Smooth muscle cell (in vitro differentiated cells): ENCODE data around the gene ANO6. TPM values are rescaled to one million over a fixed set of nuclear protein-coding genes. Genes with fewer than 3 reads are reported as not detected.

Experiments
- DNase-seq: peaks from one replicate; lab custom pipeline; 2025; ENCODE audit not compliant: unreplicated experiment; lab: John Stamatoyannopoulos, UW
- H2AFZ ChIP-seq: fragments of 200-600 bp; sonication (generic); 2 replicates; pipeline ENCODE4 v1.6.0; 2016; ENCODE audit warnings: antibody characterized with exemption, low read depth, mild to moderate bottlenecking
- H3F3A ChIP-seq: fragments of 200-600 bp; sonication (generic); 2 replicates; pipeline ENCODE4 v1.6.0; 2017; ENCODE audit warnings: antibody characterized with exemption, low read depth
- H3K27ac ChIP-seq: fragments of 200-600 bp; sonication (generic); 2 replicates; pipeline ENCODE4 v1.5.1; 2016; ENCODE audit warnings: low read depth, mild to moderate bottlenecking
- H3K27me3 ChIP-seq: fragments of 200-600 bp; sonication (generic); 2 replicates; pipeline ENCODE4 v1.6.1; 2016; ENCODE audit warnings: low read depth, mild to moderate bottlenecking
- H3K36me3 ChIP-seq: fragments of 200-600 bp; sonication (generic); 2 replicates; pipeline ENCODE4 v1.5.1; 2016; ENCODE audit warnings: low read depth
- H3K4me1 ChIP-seq: fragments of 200-600 bp; sonication (generic); 2 replicates; pipeline ENCODE4 v1.5.1; 2016; ENCODE audit warnings: low read depth
- H3K4me2 ChIP-seq: fragments of 200-600 bp; sonication (generic); 2 replicates; pipeline ENCODE4 v1.6.0; 2016; ENCODE audit warnings: mild to moderate bottlenecking
- H3K4me3 ChIP-seq: fragments of 200-600 bp; sonication (generic); 2 replicates; pipeline ENCODE4 v1.5.1; 2016; ENCODE audit warnings: mild to moderate bottlenecking
- H3K79me2 ChIP-seq: fragments of 200-600 bp; sonication (generic); 2 replicates; pipeline ENCODE4 v1.6.0; 2016; ENCODE audit warnings: low read depth, mild to moderate bottlenecking
- H3K9ac ChIP-seq: fragments of 200-600 bp; sonication (generic); 2 replicates; pipeline ENCODE4 v1.6.0; 2016; ENCODE audit warnings: low read depth
- H3K9me3 ChIP-seq: fragments of 200-600 bp; sonication (generic); replicated peaks from 2 replicates; pipeline ENCODE4 v1.5.1; 2016; ENCODE audit warnings: low read depth
- H4K20me1 ChIP-seq: fragments of 200-600 bp; sonication (generic); 2 replicates; pipeline ENCODE4 v1.6.0; 2016; ENCODE audit warnings: low read depth
- whole genome bisulfite sequencing: methylation state at CpG from one replicate; pipeline ENCODE4 v1.1.7; 2016; ENCODE audit warnings: low lambda C conversion rate; 5-methylcytosine and 5-hydroxymethylcytosine counted together
- polyA plus RNA-seq: library from polyadenylated mRNA; unstranded; fragments of >200 nt; fragmentation: Nextera tagmentation; extraction: Ambion mirVana; gene quantifications from 2 replicates; pipeline ENCODE4 v1.2.1, GENCODE V29; 2016
- total RNA-seq: library from RNA; depleted of rRNA; stranded (reverse); fragments of >200 nt; gene quantifications from 2 replicates; pipeline ENCODE4 v1.2.3, GENCODE V29; 2014
- TF ChIP-seq, protein P1 (sequence below): fragments of 200-600 bp; sonication (generic); IDR thresholded peaks from 2 replicates; pipeline ENCODE4 v1.5.1; 2017; ENCODE audit warnings: borderline replicate concordance, mild to moderate bottlenecking, antibody characterized with exemption; ENCODE audit not compliant: insufficient read depth, poor library complexity, severe bottlenecking

ANO6 gene
- total and polyA plus RNA-seq, 2 experiments from 2014 or later: 44.8 to 106 TPM

DNA sequence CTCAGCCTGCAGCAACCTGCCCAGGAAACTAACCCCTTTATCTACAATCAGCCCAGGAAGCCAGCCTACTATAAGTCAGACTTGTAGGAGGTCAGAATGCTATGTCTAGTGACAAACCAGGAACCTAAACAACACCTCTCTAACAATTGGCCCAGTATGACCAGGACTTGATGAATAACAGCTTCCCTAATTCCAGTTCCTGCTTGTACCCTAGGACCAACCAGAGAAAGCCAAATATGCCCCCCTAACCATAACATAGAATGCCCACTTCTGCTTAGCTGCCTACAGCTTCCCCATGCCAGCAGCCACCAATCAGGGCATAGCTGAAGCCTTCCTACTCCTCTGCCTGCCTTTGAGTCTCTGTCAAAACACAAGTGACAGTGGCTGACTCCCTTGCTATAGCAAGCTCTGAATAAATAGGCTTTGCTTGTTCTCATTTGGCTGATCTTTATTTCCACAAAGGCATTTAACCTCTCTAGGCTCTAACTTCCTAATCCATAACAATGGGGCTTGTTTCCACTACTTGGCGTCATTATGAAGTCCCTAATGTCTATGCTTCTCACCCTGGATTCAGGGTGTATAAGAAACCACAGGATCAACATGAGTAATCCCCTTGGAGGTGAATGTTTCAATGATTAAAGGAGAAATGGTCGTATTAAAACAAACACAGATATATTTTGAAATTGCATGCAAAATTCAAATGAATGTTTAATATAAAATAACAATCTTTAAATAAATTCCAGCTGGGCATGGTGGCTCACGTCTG lies 220.2 kb downstream of the ANO6 start:
- TF ChIP-seq, protein P1, sequence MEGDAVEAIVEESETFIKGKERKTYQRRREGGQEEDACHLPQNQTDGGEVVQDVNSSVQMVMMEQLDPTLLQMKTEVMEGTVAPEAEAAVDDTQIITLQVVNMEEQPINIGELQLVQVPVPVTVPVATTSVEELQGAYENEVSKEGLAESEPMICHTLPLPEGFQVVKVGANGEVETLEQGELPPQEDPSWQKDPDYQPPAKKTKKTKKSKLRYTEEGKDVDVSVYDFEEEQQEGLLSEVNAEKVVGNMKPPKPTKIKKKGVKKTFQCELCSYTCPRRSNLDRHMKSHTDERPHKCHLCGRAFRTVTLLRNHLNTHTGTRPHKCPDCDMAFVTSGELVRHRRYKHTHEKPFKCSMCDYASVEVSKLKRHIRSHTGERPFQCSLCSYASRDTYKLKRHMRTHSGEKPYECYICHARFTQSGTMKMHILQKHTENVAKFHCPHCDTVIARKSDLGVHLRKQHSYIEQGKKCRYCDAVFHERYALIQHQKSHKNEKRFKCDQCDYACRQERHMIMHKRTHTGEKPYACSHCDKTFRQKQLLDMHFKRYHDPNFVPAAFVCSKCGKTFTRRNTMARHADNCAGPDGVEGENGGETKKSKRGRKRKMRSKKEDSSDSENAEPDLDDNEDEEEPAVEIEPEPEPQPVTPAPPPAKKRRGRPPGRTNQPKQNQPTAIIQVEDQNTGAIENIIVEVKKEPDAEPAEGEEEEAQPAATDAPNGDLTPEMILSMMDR: no peak
- no peaks in the 10 kb centered on the region for H3K27me3 ChIP-seq
- no peaks in the 10 kb centered on the region for H3K79me2 ChIP-seq
- H3K27ac ChIP-seq: no peak overlapping the region
- DNase-seq: no peak
- H3K9ac ChIP-seq: no peak overlapping the region
- H3K9me3 ChIP-seq: peaks cover 1% of the 10 kb centered on the region
- no peaks in the 10 kb centered on the region for H4K20me1 ChIP-seq
- no peaks in the 10 kb centered on the region for H3F3A ChIP-seq
- H3K4me3 ChIP-seq: no peak overlapping the region
- WGBS: 90% methylated on average over 3 of the region's 3 CpGs
- H3K4me2 ChIP-seq: no peak overlapping the region
- peaks cover 32% of the 10 kb centered on the region for H3K4me1 ChIP-seq
- H3K36me3 ChIP-seq: no peaks in the 10 kb centered on the region
- H2AFZ ChIP-seq: no peak overlapping the region

DNA sequence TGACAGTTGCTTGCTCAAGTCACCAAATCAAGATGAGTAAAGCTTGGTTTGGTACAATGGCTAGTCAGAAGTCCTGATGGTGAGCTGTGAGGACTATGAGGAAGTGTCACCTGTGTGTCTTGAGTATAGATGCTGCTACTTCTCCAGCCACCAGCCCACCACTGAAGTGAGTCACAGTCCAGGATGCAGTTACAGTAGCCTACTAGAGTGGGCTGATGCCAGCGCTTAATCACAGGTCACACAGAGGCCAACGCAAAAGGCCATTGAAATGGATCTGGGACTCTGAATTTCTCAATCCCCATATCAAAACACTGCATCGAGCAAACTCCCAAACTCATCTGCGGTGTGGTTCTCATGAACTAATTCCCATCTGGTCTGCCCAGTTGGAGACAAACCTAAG lies 223.1 kb downstream of the ANO6 start:
- H3K27me3 ChIP-seq: no peaks in the 10 kb centered on the region
- peaks cover 14% of the 10 kb centered on the region for H3K9me3 ChIP-seq
- no peak overlapping the region for H3K27ac ChIP-seq
- H3F3A ChIP-seq: no peaks in the 10 kb centered on the region
- H3K4me1 ChIP-seq: peaks cover 20% of the 10 kb centered on the region
- TF ChIP-seq, protein P1: no peak
- no peak overlapping the region for H3K4me3 ChIP-seq
- no peaks in the 10 kb centered on the region for H3K36me3 ChIP-seq
- no peak for DNase-seq
- no peak overlapping the region for H3K9ac ChIP-seq
- H3K79me2 ChIP-seq: no peaks in the 10 kb centered on the region
- H3K4me2 ChIP-seq: no peak overlapping the region
- 95% methylated on average over 4 of the region's 4 CpGs for WGBS
- H2AFZ ChIP-seq: no peak overlapping the region
- H4K20me1 ChIP-seq: no peaks in the 10 kb centered on the region

DNA sequence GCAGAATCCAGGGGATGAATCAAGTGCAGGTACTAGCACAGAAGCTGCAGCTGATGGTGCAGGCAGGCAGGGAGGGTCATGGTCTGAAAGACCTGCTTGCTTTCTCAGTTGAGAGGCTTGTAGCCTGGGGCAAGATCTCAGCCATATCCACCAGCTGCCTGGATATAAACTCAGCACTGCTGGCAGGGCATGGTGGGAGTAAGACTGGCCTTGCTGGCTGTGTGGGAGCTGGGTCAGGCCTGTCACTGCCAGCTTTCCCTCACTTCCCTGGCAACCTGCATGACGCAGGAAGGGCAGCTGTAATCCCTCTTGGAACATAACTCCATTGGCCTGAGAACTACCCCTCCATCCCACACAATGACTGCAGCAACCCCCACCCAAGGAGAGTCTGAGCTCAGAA lies 230.1 kb downstream of the ANO6 start:
- no peak overlapping the region for H3K4me3 ChIP-seq
- no peaks in the 10 kb centered on the region for H3K36me3 ChIP-seq
- H3K9me3 ChIP-seq: peaks cover 18% of the 10 kb centered on the region
- no peaks in the 10 kb centered on the region for H3K79me2 ChIP-seq
- no peaks in the 10 kb centered on the region for H4K20me1 ChIP-seq
- no peak for DNase-seq
- H3F3A ChIP-seq: no peaks in the 10 kb centered on the region
- H3K4me2 ChIP-seq: no peak overlapping the region
- no peak overlapping the region for H3K27ac ChIP-seq
- no peak overlapping the region for H3K9ac ChIP-seq
- WGBS: 92% methylated on average over 1 of the region's 1 CpG
- no peaks in the 10 kb centered on the region for H3K4me1 ChIP-seq
- TF ChIP-seq, protein P1: no peak
- no peaks in the 10 kb centered on the region for H3K27me3 ChIP-seq
- H2AFZ ChIP-seq: no peak overlapping the region

DNA sequence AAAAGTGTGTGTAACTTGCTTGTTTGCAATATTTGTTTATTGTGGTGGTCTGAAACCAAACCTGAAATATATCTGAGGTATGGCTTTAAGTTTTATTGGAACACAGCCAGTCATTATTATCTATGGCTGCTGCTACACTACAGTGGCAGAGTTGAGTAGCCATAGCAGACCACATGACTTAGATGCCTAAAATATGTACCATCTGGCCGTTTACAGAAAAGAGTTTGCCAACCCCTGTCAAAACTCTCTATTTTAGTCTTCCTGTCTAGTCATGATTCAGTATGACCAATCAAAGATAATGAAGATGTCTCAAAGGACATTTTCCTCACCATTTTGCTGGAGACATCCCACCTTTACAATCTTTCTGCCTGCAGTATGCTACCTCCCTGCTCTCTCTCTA lies 242.3 kb downstream of the ANO6 start:
- Histone ChIP-seq H2AFZ (no peak overlapping the region), H3K36me3 (no peaks in the 10 kb centered on the region), H3K9me3 (no peaks in the 10 kb centered on the region), H3K27me3 (no peaks in the 10 kb centered on the region), H3K4me3 (no peak overlapping the region), H3K9ac (no peak overlapping the region), H3F3A (no peaks in the 10 kb centered on the region), H3K4me1 (no peaks in the 10 kb centered on the region), H4K20me1 (no peaks in the 10 kb centered on the region), H3K27ac (no peak overlapping the region), H3K79me2 (no peaks in the 10 kb centered on the region), H3K4me2 (no peak overlapping the region)
- TF ChIP-seq, protein P1: no peak
- 82% methylated on average over 1 of the region's 1 CpG for WGBS
- no peak for DNase-seq
